Hepatocyte (in vitro differentiated cells): ENCODE measurements around the gene PHF14. TPM values are rescaled to one million over a fixed set of nuclear protein-coding genes. Genes with fewer than 3 reads are reported as not detected.
"Not testable (repeated sequence)": the region's sequence is repeated elsewhere in the genome, so short reads cannot be mapped to it uniquely, and the experiment has no call there.

Experiments used
- DNase-seq: peaks from one replicate; pipeline ENCODE4 v3.0.0-alpha.2; 2016; ENCODE audit warnings: low spot score
- H2AFZ ChIP-seq: fragments of 200-600 bp; sonication (generic); 2 replicates; pipeline ENCODE4 v1.6.0; 2016; ENCODE audit warnings: antibody characterized with exemption, mild to moderate bottlenecking
- H3K27ac ChIP-seq: fragments of 200-600 bp; sonication (generic); 2 replicates; pipeline ENCODE4 v1.5.1; 2016; ENCODE audit warnings: mild to moderate bottlenecking
- H3K27me3 ChIP-seq: fragments of 200-600 bp; sonication (generic); 2 replicates; pipeline ENCODE4 v1.6.1; 2016
- H3K36me3 ChIP-seq: fragments of 200-600 bp; sonication (generic); replicated peaks from 2 replicates; pipeline ENCODE4 v1.5.1; 2016; ENCODE audit warnings: low read depth; ENCODE audit not compliant: insufficient read depth
- H3K4me1 ChIP-seq: fragments of 200-600 bp; sonication (generic); 2 replicates; pipeline ENCODE4 v1.5.1; 2016; ENCODE audit warnings: mild to moderate bottlenecking, moderate library complexity; ENCODE audit not compliant: insufficient read depth
- H3K4me2 ChIP-seq: fragments of 200-600 bp; sonication (generic); 2 replicates; pipeline ENCODE4 v1.6.0; 2016
- H3K4me3 ChIP-seq: fragments of 200-600 bp; sonication (generic); 2 replicates; pipeline ENCODE4 v1.5.1; 2016; ENCODE audit warnings: mild to moderate bottlenecking
- H3K79me2 ChIP-seq: fragments of 200-600 bp; sonication (generic); 2 replicates; pipeline ENCODE4 v1.6.0; 2017; ENCODE audit warnings: mild to moderate bottlenecking
- H3K9me2 ChIP-seq: fragments of 200-600 bp; sonication (generic); replicated peaks from 2 replicates; pipeline ENCODE4 v1.6.0; 2017; ENCODE audit warnings: mild to moderate bottlenecking; ENCODE audit not compliant: insufficient read depth
- H3K9me3 ChIP-seq: fragments of 200-600 bp; sonication (generic); 2 replicates; pipeline ENCODE4 v1.5.1; 2016; ENCODE audit warnings: low read depth, mild to moderate bottlenecking
- H4K20me1 ChIP-seq: fragments of 200-600 bp; sonication (generic); 2 replicates; pipeline ENCODE4 v1.6.0; 2016; ENCODE audit warnings: mild to moderate bottlenecking; ENCODE audit not compliant: insufficient read depth, poor library complexity, severe bottlenecking
- CTCF ChIP-seq: fragments of 200-600 bp; sonication (generic); IDR thresholded peaks from 2 replicates; pipeline ENCODE4 v1.5.1; 2016; ENCODE audit warnings: antibody characterized with exemption, mild to moderate bottlenecking; ENCODE audit not compliant: poor library complexity
- EZH2 ChIP-seq: fragments of 200-600 bp; sonication (generic); IDR thresholded peaks from 2 replicates; pipeline ENCODE4 v1.6.1; 2016; ENCODE audit warnings: antibody characterized with exemption, mild to moderate bottlenecking, borderline replicate concordance
- EZH2phosphoT487 ChIP-seq: fragments of 200-600 bp; sonication (generic); IDR thresholded peaks from one replicate; pipeline ENCODE4 v1.6.1; 2018; ENCODE audit warnings: antibody characterized with exemption, mild to moderate bottlenecking, low read depth, moderate library complexity; ENCODE audit not compliant: unreplicated experiment, severe bottlenecking
- WGBS: methylation state at CpG from one replicate; pipeline ENCODE4 v1.1.6; 2016; ENCODE audit warnings: low lambda C conversion rate; ENCODE audit errors: missing lambda C conversion rate; 5-methylcytosine and 5-hydroxymethylcytosine counted together
- polyA plus RNA-seq: library from polyadenylated mRNA; unstranded; fragments of >200 nt; fragmentation: Nextera tagmentation; extraction: Ambion mirVana; gene quantifications from 2 replicates; pipeline ENCODE4 v1.2.1, GENCODE V29; 2016
- total RNA-seq: library from RNA; depleted of rRNA; stranded (reverse); fragments of >200 nt; gene quantifications from 2 replicates; pipeline ENCODE4 v1.2.3, GENCODE V29; 2014

Gene PHF14
- total and polyA plus RNA-seq, 2 experiments from 2014 or later: 31.5 to 49.1 TPM

GRCh38 chr7:10995482-10996166, 22.0 kb downstream of the PHF14 start:
- WGBS: 96% methylated on average over 23 of the region's 34 CpGs
- H4K20me1 ChIP-seq, H3K27ac ChIP-seq, H3K9me3 ChIP-seq, H3K4me2 ChIP-seq, H2AFZ ChIP-seq, H3K27me3 ChIP-seq, H3K36me3 ChIP-seq, H3K4me3 ChIP-seq, H3K9me2 ChIP-seq, DNase-seq, H3K4me1 ChIP-seq: not testable (repeated sequence)
- H3K79me2 ChIP-seq: peaks cover 50% of the 10 kb centered on the region

- H4K20me1 ChIP-seq: peaks cover 3% of the 10 kb centered on the region
- no peaks in the 10 kb centered on the region for H3K9me2 ChIP-seq
- no peak overlapping the region for H3K27ac ChIP-seq
- 89% methylated on average over 4 of the region's 4 CpGs for WGBS
- no peak overlapping the region for H3K4me3 ChIP-seq
- peaks cover 64% of the 10 kb centered on the region for H3K79me2 ChIP-seq
- no peak for DNase-seq
- H3K27me3 ChIP-seq: no peaks in the 10 kb centered on the region
- H3K4me1 ChIP-seq: peaks cover 4% of the 10 kb centered on the region
- TF ChIP-seq CTCF (no peak), EZH2 (no peak), EZH2phosphoT487 (no peak)
- H3K9me3 ChIP-seq: no peaks in the 10 kb centered on the region
- no peaks in the 10 kb centered on the region for H3K36me3 ChIP-seq
- H3K4me2 ChIP-seq: no peak overlapping the region
- no peak overlapping the region for H2AFZ ChIP-seq
Measured at GRCh38 chr7:10998996-10999757, 25.5 kb downstream of the PHF14 start.

GRCh38 chr7:11005202-11005601, 31.5 kb downstream of the PHF14 start:
- no peaks in the 10 kb centered on the region for H3K9me3 ChIP-seq
- no peak for DNase-seq
- peaks cover 74% of the 10 kb centered on the region for H3K79me2 ChIP-seq
- H3K9me2 ChIP-seq: no peaks in the 10 kb centered on the region
- TF ChIP-seq EZH2phosphoT487 (no peak), EZH2 (no peak), CTCF (no peak)
- H4K20me1 ChIP-seq: no peaks in the 10 kb centered on the region
- no peaks in the 10 kb centered on the region for H3K27me3 ChIP-seq
- no peak overlapping the region for H3K27ac ChIP-seq
- no peaks in the 10 kb centered on the region for H3K4me1 ChIP-seq
- no peaks in the 10 kb centered on the region for H3K36me3 ChIP-seq
- no peak overlapping the region for H3K4me2 ChIP-seq
- no peak overlapping the region for H2AFZ ChIP-seq
- no peak overlapping the region for H3K4me3 ChIP-seq

- Histone ChIP-seq H3K79me2 (peaks cover 68% of the 10 kb centered on the region), H3K4me2 (no peak overlapping the region), H3K27me3 (no peaks in the 10 kb centered on the region), H2AFZ (no peak overlapping the region), H3K9me3 (no peaks in the 10 kb centered on the region), H3K36me3 (no peaks in the 10 kb centered on the region), H4K20me1 (no peaks in the 10 kb centered on the region), H3K9me2 (no peaks in the 10 kb centered on the region), H3K27ac (no peak overlapping the region), H3K4me1 (no peaks in the 10 kb centered on the region), H3K4me3 (no peak overlapping the region)
- WGBS: 96% methylated on average over 3 of the region's 3 CpGs
- no peak for TF ChIP-seq CTCF
- no peak for TF ChIP-seq EZH2phosphoT487
- TF ChIP-seq EZH2: no peak
- DNase-seq: no peak
Measured at GRCh38 chr7:11006291-11006690, 32.6 kb downstream of the PHF14 start.
